Measurements from ENCODE around the gene COL2A1.

The COL2A1 gene

DNA sequence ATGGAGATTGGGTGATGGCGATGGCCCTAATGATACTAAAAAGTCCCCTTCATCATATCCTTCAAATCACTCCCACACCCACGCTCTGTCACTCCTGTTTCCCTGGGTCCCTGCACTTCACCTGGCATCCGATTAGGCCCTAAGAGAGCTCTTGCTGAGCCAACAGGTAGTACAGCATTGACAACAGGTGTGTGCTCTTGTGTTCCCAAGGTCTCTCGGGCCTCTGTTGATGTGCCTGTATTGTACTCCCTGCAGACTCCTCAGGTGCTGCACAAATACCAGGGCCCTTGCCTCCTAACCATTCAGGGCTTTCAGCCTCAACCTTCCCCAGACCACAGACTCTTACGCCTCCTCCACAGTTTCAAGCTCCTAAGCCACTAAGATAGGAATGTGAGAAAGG is 73.6 kb downstream of the COL2A1 start:
- no peaks in the 10 kb centered on the region for H3K4me1 ChIP-seq (ENCODE audit: control insufficient read depth, insufficient read depth, low read length)
- no peak overlapping the region for H3K27ac ChIP-seq (ENCODE audit: low read length)
- H3K9me3 ChIP-seq (ENCODE audit: control insufficient read depth in 2 of 2, low read length in 2 of 2): peaks cover 0 to 2% of the 10 kb centered on the region in 2 donors
- no peak overlapping the region for H3K4me3 ChIP-seq (ENCODE audit: low read length in 2 of 2)
- H3K27me3 ChIP-seq (ENCODE audit: control insufficient read depth in 1 of 2, insufficient read depth in 2 of 2, low read length in 2 of 2): peaks cover 0 to under 1% of the 10 kb centered on the region in 2 donors
- H3K36me3 ChIP-seq (ENCODE audit: control insufficient read depth in 2 of 2, insufficient read depth in 2 of 2, low read length in 2 of 2): no peaks in the 10 kb centered on the region
- H3K9ac ChIP-seq (ENCODE audit: low read length in 2 of 2): no peak overlapping the region

DNA sequence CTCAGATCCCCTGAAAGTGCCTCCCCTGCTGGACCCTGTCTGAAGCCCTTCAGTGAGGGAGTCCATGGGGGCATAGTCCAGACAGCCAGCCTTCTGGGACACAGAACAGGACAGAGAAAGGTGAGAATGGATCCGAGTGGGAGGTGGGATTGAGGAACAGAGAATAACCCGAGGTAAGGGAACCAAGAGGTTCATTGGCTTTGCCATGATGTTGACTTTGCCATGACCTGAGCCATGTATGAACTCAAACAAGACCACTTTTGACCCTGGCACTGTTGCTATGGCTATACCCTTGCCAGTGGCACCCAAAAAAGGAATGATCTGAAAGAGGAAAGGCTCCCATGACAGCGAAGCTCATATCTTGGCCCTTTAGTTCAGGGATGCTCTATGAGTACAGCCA is 76.9 kb downstream of the COL2A1 start:
- no peak overlapping the region for H3K9ac ChIP-seq (ENCODE audit: low read length in 2 of 2)
- H3K4me1 ChIP-seq (ENCODE audit: control insufficient read depth, insufficient read depth, low read length): no peaks in the 10 kb centered on the region
- no peak overlapping the region for H3K4me3 ChIP-seq (ENCODE audit: low read length in 2 of 2)
- peaks cover 0 to 2% of the 10 kb centered on the region in 2 donors for H3K27me3 ChIP-seq (ENCODE audit: control insufficient read depth in 1 of 2, insufficient read depth in 2 of 2, low read length in 2 of 2)
- no peaks in the 10 kb centered on the region for H3K36me3 ChIP-seq (ENCODE audit: control insufficient read depth in 2 of 2, insufficient read depth in 2 of 2, low read length in 2 of 2)
- H3K9me3 ChIP-seq (ENCODE audit: control insufficient read depth in 2 of 2, low read length in 2 of 2): peaks cover 0 to 2% of the 10 kb centered on the region in 2 donors
- H3K27ac ChIP-seq (ENCODE audit: low read length): no peak overlapping the region

All from stomach smooth muscle (tissue), 2 donors.